ENCODE measurements around the gene OSMR. TPM values are rescaled to one million over a fixed set of nuclear protein-coding genes. Genes with fewer than 3 reads are reported as not detected.
A peak's percentile ranks its signal among the peaks of the same experiment; 100 is the strongest.

Gene OSMR
- total RNA-seq: 10 to 100 TPM in 3 of 4 donors, 1 to 10 TPM in 1; 9.2 to 40.2 (median 26.8) TPM

GRCh38 chr5:38845526-38846378, at the start of gene OSMR:
TSS of gene OSMR (plus strand) at chr5:38846012. CDS start at chr5:38869045, 23,033 bp downstream.
- H3K27ac ChIP-seq: peak within 1 kb of the TSS; percentile 92 to 96 (median 95)
- intact Hi-C loops (cut with DNase I): no loop called here
- peaks cover 0 to 62% (median 18%) of the 10 kb centered on the region in 3 donors for H3K4me1 ChIP-seq
- peak within 1 kb of the TSS; percentile 65 to 86 (median 78) for H3K4me3 ChIP-seq
- 0% methylated on average over 4 to 12 of the region's 89 CpGs for WGBS, 2 donors
- peaks cover 0 to 5% (median 0%) of the 10 kb centered on the region in 4 donors for H3K27me3 ChIP-seq
- no peaks in the 10 kb centered on the region for H3K9me3 ChIP-seq
- H3K36me3 ChIP-seq: no peaks in the 10 kb centered on the region
- TF ChIP-seq CTCF (IDR thresholded peaks at IDR 0.05) (peak in 3 of 6 experiments; percentile 4 to 31 (median 19)), POLR2A (IDR thresholded peaks at IDR 0.05) (peak in 3 of 4 donors; percentile 12 to 86 (median 82))
- DNase-seq: peak; percentile 35

GRCh38 chr5:38796742-38797108, 49.1 kb upstream of the OSMR start:
- Histone ChIP-seq H3K27me3 (no peaks in the 10 kb centered on the region), H3K36me3 (no peaks in the 10 kb centered on the region), H3K27ac (peak overlapping the region in 3 of 4 donors; percentile 71 to 73 (median 71)), H3K9me3 (no peaks in the 10 kb centered on the region), H3K4me3 (no peak overlapping the region), H3K4me1 (peaks cover 2 to 16% (median 8%) of the 10 kb centered on the region in 3 donors)
- DNase-seq: no peak
- intact Hi-C loops (cut with DNase I): no loop called here
- TF ChIP-seq CTCF (IDR thresholded peaks at IDR 0.05) (no peak), POLR2A (IDR thresholded peaks at IDR 0.05) (no peak)

- Histone ChIP-seq H3K27me3 (no peaks in the 10 kb centered on the region), H3K9me3 (no peaks in the 10 kb centered on the region), H3K4me3 (no peak overlapping the region), H3K36me3 (no peaks in the 10 kb centered on the region), H3K4me1 (peaks cover 2 to 16% (median 8%) of the 10 kb centered on the region in 3 donors), H3K27ac (no peak overlapping the region)
- no peak for DNase-seq
- 74 to 78% methylated on average over 6 to 8 of the region's 12 CpGs for WGBS, 2 donors
- intact Hi-C loops (cut with DNase I): no loop called here
- TF ChIP-seq POLR2A (IDR thresholded peaks at IDR 0.05) (no peak), CTCF (IDR thresholded peaks at IDR 0.05) (no peak)
Observed at GRCh38 chr5:38797838-38798237, 48.0 kb upstream of the OSMR start.

GRCh38 chr5:38799556-38800377, 46.0 kb upstream of the OSMR start:
- Histone ChIP-seq H3K9me3 (no peaks in the 10 kb centered on the region), H3K27me3 (no peaks in the 10 kb centered on the region), H3K36me3 (no peaks in the 10 kb centered on the region), H3K27ac (peak overlapping the region in 1 of 4 donors; percentile 8), H3K4me3 (no peak overlapping the region), H3K4me1 (peaks cover 2 to 16% (median 8%) of the 10 kb centered on the region in 3 donors)
- no peak for TF ChIP-seq CTCF (IDR thresholded peaks at IDR 0.05)
- no peak for TF ChIP-seq POLR2A (IDR thresholded peaks at IDR 0.05)
- intact Hi-C loops (cut with DNase I): loop anchor here (10.0 kb wide), 1 partner anchor 245 kb away; the partner anchor contains the start of gene LIFR
- WGBS, 2 donors: 66 to 69% methylated on average over 13 of the region's 13 CpGs
- no peak for DNase-seq

Measured in esophagus squamous epithelium (tissue), 5 donors.